Limb (tissue), 2 donors: ENCODE measurements around the gene DIAPH2.
"Not testable (repeated sequence)": the region's sequence is repeated elsewhere in the genome, so short reads cannot be mapped to it uniquely, and the experiment has no call there.

Experiments used
- DNase-seq, 2 donors: peaks; one replicate each; pipeline ENCODE4 v3.0.0-alpha.2; 2016; ENCODE audit errors: extremely low spot score in 2 of 2

The DIAPH2 gene

DNA sequence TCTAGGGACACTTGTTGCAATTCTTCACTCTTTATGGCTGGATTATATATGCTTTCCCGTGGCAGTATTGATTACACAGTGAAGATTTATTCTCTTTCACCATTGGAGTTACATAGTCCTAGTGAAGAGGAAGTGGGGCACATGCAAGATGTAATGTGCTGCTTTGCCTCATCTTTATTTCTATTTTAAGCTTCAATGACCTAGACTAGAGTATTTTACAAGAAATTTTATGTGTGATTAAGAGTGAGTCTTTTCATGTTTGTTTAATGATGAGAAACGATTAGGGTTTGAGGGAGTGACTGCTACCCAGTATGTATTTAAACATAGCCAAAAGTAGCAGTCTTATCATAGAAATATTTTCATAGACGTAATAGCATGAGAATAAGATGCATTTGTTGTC is 30.8 kb downstream of the DIAPH2 start:
- DNase-seq, result no peak

DNA sequence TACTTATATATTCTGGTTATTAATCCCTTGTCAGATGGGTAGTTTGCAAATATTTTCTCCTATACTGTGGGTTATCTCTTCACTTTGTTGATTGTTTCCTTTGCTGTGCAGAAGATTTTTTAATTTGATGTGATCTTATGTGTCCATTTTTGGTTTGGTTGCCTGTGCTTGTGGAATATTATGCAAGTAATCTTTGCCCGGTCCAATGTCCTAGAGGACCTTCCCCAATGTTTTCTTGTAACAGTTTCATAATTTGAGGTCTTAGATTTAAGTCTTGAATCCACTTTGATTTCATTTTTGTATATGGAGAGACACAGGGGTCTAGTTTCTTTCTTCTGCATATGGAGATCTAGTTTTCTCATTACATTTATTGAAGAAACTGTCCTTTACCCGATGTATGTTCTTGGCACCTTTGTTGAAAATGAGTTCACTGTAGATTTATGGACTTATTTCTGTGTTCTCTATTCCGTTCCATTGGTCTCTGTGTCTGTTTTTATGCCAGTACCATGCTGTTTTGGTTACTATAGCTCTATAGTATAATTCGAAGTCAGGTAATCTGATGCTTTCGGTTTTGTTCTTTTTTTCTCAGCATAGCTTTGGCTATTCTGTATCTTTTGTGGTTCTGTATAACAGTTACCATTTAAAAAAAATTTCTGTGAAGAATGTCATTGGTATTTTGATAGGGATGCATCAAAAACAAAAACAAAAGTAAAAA is 34.7 kb downstream of the DIAPH2 start:
- DNase-seq, result no peak

DNA sequence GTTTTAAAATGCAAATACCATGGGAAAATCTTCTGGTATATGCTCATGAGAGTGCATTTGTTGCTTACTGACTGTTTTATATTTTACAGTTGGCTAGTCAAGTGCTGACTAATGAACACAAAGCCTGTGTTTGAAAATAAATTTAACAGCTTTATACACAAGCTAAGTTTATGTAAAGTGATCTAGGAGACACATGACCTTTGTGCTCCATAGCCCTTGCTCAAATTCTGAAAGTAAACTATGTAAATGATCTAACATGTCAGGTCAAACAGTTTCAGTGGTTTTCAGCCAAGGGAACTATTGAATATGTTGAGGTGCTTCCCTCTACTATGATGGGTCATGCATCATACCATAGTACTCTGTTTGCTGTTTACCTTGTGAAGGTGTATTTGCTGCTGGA is 36.7 kb downstream of the DIAPH2 start:
- no peak for DNase-seq

DNA sequence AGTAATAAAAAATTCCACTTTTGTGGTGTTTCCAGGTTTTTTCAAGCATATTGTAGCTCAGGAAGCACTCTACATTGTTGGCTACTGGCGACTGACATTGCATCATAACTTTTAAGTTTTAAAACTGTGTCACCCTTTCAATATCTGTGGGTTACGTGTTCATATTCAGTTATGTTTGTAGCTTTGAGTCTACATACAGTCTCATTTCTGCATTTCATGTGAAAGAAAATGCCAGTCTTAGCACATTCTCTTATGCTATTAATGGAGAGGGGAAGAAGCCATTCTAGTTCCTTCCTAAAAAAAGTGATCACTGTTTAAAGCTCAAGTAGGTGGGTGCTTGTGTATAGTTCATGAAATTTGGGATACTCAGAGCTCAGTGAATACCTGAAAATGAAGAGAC is 38.1 kb downstream of the DIAPH2 start:
- DNase-seq, result no peak

DNA sequence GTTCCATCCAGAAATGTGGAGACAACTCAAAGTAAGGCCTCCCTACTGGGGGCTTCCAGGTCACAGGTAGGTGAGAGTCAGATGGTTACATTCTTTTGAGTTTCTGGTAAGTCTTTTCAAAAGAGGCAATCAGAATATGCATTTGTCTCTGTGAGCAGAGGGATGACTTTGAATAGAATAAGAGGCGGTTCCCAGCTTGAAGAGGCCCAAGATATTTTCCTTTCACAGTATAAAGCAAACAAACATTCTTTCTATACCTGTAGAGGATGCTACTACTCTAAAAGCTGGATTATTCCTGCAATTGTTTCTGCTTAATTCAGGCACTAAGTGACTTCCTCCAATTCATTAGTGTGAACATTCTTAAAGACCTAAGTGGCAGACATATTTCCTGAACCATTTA is 44.4 kb downstream of the DIAPH2 start:
- no peak for DNase-seq

DNA sequence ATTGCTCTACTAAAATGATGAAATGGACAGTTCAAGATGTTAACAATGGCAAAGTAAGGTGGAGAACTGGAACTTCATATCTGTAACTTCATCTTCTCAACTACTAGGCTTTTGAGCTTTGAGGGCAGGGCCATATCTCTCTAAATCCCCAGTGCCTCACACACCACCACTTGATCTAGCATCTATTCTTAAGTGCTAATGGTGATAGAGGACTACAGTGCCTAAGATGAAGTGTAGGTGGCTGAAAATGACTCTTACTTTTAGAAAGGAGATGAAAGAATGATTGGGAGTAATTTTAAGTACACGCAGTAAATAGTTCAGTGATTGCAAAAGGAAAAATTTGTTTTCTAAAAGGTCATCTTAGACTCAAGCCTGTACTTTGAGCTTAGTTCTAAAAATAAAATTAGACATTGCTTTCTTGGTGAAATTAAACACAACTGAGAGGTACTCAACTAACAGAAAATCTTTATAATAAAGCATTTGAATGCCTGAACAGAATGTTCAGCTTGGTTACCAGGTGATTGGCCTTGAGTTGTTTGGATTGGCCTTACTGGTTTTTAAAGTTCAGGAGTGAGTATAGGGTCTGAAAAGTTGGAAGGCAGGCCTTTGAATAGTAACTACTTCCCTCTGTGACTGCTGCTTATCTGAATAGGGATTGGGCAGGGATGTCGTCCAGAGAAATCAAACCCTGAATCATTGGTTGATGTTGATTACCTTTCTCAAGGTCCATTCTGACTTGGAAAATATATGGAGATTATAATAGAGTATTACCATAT is 45.4 kb downstream of the DIAPH2 start:
- no peak for DNase-seq

DNA sequence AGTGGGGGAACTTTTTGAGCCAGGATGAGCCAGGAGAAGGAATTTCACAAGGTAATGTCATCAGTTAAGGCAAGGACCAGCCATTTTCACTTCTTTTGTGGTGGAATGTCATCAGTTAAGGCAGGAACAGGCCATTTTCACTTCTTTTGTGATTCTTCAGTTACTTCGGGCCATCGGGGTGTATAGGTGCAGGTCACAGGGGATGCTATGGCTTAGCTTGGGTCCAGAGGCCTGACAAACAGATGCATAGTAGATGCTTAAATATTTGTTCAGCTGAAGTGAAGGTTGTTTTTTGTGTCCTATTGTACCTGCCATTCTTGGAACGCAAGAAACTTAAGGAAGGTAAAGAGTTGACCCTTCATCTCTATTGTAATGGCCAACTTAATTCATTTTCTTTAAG is 46.4 kb downstream of the DIAPH2 start:
- not testable (repeated sequence) for DNase-seq

DNA sequence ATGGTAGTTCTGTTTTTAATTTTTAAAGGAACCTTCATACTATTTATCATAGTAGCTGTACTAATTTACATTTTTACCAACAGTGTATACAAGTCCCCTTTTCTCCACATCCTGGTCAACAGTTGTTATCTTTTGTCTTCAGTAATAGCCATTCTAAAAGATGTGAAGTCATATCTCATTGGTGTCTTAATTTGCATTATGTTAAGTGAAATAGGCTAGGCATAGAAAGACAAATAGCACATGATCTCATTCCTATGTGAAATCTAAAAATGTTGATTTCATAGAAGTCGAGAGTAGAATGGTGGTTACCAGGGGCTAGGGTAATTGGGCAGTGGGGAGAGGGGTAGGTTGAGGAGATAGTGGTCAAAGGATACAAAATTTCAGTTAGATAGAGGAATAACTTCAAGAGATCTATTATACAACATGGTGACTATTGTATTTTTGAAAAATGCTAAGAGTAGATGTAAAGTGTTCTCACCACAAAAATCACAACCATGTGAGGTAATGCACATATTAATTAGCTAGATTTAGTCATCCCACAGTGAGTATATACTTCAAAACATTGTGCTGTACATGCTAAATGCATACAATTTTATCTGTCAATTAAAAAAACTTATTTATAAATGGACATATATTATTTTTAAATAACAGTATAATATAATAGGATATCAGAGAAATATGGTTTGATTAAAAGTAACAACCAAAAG is 58.9 kb downstream of the DIAPH2 start:
- DNase-seq, result no peak

DNA sequence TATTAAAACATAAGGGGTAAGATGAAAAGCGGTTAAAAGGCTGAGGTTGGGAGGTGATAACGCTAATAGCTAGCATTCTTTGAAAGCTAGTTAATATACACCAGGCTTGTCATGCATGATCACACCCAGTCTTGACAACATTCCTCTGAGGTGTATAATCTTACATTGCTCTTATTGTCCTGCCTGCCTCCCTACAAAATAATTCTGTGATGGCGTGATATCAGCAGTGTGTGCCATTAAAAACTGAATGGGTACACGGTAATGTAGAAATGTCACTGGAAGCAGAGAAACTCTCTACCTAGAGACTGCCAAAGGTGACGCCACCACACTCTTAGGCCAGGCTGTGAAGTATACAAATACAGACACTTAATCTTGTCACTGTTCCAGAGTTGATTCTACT is 68.1 kb downstream of the DIAPH2 start:
- no peak for DNase-seq

DNA sequence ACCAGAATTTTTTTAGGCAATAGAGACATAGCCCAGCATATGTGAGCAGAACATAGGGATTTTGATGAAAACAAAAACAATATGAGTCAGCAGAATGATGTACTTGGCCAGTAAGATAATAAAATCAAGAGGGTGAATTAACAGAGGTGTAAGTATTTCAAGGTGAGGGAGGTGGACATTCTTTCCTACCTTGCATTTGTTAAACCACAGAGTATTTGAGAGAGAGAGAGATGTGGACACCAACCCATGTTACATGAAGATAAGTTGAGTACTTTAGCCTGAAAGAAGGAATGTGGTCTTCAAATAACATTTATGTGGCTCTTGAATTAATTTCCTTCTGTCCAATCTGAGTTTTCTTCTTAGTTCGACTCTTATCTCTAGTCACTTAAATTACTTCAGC is 68.6 kb downstream of the DIAPH2 start:
- no peak for DNase-seq

DNA sequence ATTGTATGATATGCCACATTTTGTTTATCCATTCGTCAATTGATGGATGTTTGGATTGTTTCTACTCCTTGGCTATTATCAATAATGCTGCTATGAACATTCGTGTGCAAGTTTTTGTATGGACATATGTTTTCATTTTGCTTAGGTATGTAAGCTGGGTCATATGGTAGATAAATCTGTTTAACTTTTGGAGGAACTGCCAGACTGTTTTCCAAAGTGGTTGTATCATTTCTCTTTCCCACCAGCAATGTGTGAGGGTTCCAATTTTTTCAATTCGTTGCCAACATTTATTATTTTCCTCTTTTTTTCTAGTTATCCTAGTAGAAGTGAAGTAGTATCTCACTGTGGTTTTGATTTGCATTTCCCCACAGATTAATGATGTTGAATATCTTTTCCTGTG is 71.8 kb downstream of the DIAPH2 start:
- no peak for DNase-seq

DNA sequence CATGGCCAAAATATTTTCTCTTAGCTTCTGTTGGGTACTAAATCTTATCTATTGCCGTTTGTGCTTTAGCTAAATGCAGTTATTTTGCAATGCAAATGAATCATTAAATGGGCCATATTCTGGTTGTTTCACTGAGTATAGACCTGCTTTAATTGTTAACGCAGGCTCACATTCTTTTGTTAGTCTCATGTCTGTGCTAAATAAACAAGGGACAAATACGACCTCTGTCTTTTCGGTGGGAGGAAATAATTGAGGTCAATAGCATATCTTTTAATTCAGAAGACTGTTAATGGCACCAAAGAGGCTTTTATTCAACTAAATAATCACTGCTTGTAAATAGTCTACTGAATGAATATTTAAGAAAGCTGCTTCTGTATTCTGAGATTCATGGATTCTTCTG is 76.9 kb downstream of the DIAPH2 start:
- no peak for DNase-seq

DNA sequence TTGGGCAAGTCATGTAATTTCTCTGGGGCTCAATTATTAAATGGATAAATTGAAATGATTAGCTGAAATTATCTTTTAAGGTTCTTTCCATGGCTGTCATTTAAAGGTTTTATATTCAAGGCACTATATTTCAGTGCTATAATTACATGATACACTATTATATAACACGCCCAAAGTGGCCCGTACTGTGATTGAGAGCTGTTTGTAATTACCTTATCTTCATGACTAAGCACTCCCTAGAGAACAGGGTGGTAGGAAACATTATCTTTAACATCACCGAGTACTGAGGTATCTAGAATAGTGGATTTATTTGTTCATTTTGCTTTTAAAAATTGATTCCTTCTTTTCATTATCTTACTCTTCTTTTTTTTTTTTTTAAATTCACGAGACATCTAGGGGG is 79.0 kb downstream of the DIAPH2 start:
- DNase-seq, result no peak

DNA sequence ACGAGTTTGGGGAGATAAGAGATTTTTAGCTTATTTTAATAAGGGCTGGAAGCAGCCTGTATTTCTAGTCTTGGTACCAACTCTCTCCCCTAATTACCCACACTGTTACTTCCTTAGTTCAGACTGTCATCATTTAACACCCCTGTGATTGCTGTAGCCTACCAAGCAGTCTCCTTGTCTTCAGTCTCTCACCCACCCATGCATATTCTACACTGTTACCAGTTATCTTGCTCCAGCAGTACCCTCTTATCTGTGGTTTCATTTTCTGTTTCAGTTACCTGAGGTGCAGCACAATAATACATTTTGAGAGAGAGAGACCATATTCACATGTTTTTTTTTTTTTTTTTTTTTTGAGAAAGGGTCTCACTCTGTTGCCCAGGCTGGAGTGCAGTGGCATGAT is 80.2 kb downstream of the DIAPH2 start:
- DNase-seq, result no peak

DNA sequence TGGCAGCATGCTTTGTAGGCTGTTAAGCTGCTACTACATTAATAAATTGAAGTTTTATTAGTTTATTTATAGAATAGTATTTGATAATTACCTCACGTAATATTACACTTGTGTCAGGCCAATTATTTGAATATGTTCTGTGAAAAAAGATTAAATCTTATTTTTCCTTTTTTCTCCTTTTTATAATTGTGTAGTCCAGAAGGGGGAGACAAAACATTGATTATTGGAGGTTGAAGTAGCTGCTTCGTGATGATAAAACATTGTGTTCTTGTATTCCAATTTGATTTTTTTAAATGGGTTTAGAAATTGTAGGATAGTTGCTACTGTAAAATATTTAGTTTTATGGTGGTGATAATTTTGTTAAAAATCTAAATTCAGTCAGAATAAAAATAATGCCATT is 85.7 kb downstream of the DIAPH2 start:
- DNase-seq, result peak in 1 of 2 donors; percentile 3

DNA sequence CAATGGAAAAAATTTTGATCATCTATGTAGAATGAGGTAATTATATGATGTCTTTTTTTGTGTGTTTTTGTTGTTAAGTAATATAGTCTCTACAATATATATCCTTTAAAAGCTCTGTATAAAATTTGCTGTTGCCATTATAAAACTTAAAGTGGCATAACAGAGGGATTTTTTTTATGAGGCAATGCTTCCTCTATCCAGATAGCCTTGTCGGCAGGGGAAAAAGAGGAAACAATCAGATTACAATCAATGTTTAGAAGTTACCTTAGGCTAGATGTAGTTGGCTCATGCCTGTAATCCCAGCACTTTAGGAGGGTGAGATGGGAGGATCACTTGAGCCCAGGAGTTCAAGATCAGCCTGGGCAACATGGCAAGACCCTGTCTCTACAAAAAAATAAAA is 86.8 kb downstream of the DIAPH2 start:
- DNase-seq, result no peak

DNA sequence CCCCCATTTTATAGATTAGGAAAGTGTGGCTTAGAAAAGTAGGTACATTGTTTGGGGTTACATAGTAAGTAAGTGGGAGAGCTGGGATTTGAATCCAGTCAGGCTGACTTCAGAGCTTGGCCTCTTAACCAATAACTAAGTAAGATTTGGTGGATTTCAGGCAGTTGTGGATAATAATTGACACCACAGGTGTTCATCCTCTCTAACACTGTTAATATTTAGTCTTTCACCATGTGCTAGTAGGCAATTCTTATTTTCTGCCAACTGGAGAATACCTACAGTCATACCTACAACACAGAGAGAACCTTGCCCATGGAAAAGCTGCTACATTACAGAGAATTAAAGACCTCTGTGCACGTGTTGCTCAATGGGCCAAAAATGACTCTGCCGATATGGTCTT is 89.5 kb downstream of the DIAPH2 start:
- DNase-seq, result no peak

DNA sequence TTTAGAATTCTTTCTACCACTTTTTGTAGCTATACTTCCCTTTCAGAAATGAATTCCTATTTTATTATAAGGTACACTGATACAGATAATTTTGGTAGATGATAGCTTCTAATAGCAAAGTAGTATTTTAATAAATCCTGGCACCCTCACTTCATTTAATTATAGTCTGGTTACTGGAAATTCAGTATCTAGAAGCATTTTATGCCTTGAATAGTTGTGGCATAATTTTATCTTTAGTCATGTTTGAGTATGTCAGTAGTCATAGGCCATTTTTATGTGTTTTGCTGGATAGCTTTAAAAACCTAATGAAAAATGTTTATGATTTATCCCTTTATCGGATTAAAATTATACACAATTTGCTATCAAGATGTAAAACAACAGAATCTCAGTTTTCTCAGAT is 92.3 kb downstream of the DIAPH2 start:
- DNase-seq, result no peak

DNA sequence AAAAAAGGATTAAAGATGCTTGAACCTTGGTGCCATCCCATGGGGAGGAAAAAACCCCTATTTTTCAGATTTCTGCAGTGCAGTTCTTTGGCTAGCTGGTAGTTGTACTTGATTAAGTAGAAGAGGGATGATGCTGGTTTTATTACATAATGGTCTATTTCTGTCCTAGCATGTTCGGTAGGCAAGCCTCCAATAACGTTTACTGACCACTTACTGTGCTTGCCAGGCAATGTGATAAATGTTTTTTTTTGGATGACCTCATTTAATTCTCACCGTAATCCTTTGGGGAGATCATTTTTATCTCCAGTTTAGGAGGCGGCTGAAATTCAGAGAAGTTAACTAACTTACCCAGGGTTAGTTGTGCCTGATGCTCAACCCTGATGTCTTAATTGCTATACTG is 106.9 kb downstream of the DIAPH2 start:
- DNase-seq, result no peak

DNA sequence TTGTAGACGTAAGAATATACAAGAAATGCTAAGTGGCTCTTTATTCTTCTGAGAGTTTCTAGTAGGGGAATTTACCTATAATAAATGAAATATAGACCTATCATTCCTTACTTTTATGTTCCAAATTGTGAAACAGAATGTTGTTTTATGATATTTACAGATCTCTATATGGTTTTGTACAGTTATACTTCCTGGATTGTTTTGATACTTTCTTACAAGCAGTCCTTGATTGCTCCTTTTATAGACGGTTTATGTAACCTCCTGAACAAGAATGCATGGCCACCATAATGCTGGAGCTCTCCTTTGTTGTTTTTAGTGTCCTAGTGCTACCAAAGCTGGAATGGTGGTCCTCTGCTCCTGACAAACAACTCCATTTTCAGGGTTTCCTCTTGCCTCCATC is 107.4 kb downstream of the DIAPH2 start:
- no peak for DNase-seq

DNA sequence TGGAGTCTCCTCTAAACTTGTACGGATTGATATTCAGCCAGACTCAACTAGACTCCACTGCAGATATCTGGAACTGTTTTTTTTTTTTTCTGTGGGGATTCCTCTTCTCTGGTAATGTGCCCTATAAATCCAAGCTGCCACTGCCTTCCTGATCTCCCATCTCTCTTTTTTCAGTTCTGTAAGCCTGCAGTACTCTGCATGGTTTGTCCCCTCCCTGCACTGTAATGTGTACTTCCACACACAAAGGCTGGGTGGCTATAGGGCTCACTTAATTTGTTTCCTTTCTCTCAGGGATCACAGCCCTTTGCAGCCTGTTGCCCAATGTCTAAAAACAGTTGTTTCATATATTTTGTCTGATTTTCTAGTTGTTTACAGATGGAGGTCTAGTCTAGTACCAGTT is 114.3 kb downstream of the DIAPH2 start:
- DNase-seq, result no peak

DNA sequence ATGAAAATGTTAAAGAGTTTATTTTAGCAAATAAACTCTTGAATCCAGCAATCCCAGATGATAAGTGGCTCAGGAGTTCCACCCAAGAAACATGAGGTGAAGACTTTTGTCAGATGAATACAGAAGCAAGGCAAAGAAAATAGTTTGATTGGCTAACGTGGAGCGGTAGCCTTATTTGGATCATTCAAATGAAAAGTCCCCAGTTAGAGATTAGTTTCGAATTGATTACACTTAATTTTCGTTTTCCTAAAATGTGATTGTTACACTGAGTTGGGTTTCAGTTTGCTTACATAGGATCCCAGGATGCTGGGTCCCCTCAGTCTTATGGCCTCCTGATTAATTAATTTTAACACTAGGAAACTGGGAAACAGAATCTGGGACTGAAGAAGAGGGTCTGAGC is 122.7 kb downstream of the DIAPH2 start:
- no peak for DNase-seq

DNA sequence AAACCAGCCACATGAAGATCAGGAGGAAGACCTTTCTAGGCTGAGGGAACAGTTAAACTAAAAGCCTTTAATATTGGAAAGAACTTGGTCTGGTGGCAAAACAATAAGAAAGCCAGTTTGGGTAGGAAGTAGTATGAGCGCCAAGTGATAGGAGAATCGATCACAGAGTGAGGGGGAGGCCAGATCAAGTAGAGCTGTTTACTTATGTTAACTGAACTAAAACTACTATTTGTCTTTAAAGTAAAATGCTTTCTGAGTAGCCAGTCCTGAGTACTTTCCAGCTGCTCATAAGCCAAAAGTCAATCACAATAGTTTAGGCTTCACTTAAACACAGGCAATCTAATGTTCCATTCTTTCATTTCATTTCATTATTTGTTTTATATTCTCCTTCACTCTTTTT is 136.3 kb downstream of the DIAPH2 start:
- DNase-seq, result no peak
